Suprapubic skin (tissue), 4 donors: ENCODE results near the gene NFIC.

Experiments used
- CTCF ChIP-seq, 2 donors: fragments of 200-600 bp in 1 of 2; fragments of 450-650 bp in 1 of 2; sonication (generic) in 1 of 2; IDR thresholded peaks; one replicate each; pipeline ENCODE4 v1.5.1; 2016 to 2019; ENCODE audit warnings: antibody characterized with exemption in 2 of 2, mild to moderate bottlenecking in 1 of 2, moderate library complexity in 1 of 2
- EP300 ChIP-seq: sonication (generic); formaldehyde crosslinking; IDR thresholded peaks from one replicate; pipeline ENCODE4 v1.6.1; 2017; ENCODE audit warnings: antibody characterized with exemption
- POLR2A ChIP-seq, 2 donors: fragments of 450-650 bp; IDR thresholded peaks; one replicate each; pipeline ENCODE4 v1.6.1; 2017; ENCODE audit warnings: antibody characterized with exemption in 2 of 2, mild to moderate bottlenecking in 2 of 2, moderate library complexity in 2 of 2
- POLR2AphosphoS5 ChIP-seq, 3 donors: sonication (generic); formaldehyde crosslinking; IDR thresholded peaks; one replicate each; pipeline ENCODE4 v1.6.1; 2017; ENCODE audit warnings: antibody characterized with exemption in 3 of 3

- TF ChIP-seq POLR2A (IDR thresholded peaks at IDR 0.05) (no peak), EP300 (no peak), CTCF (IDR thresholded peaks at IDR 0.05) (no peak), POLR2AphosphoS5 (IDR thresholded peaks at IDR 0.05) (no peak)
These were observed 147.1 kb downstream of the NFIC start for GRCh38 chr19:3513229-3514140.
